Prostate gland (tissue), 2 donors: ENCODE measurements around the gene SLC35G1.

ENCODE experiments used
- POLR2A ChIP-seq: fragments of 450-650 bp; IDR thresholded peaks from one replicate; pipeline ENCODE4 v1.6.1; 2016; ENCODE audit warnings: antibody characterized with exemption, mild to moderate bottlenecking
- TF ChIP-seq, protein P1 (sequence below), 4 experiments: fragments of 200-600 bp in 2 of 4; fragments of 450-650 bp in 2 of 4; sonication (generic) in 2 of 4; IDR thresholded peaks; 1 replicate in 3 of 4; 2 replicates in 1 of 4; pipeline ENCODE4 v1.5.1; 2016 to 2019; ENCODE audit warnings: antibody characterized with exemption in 4 of 4, mild to moderate bottlenecking in 2 of 4, moderate library complexity in 2 of 4

- TF ChIP-seq, protein P1, sequence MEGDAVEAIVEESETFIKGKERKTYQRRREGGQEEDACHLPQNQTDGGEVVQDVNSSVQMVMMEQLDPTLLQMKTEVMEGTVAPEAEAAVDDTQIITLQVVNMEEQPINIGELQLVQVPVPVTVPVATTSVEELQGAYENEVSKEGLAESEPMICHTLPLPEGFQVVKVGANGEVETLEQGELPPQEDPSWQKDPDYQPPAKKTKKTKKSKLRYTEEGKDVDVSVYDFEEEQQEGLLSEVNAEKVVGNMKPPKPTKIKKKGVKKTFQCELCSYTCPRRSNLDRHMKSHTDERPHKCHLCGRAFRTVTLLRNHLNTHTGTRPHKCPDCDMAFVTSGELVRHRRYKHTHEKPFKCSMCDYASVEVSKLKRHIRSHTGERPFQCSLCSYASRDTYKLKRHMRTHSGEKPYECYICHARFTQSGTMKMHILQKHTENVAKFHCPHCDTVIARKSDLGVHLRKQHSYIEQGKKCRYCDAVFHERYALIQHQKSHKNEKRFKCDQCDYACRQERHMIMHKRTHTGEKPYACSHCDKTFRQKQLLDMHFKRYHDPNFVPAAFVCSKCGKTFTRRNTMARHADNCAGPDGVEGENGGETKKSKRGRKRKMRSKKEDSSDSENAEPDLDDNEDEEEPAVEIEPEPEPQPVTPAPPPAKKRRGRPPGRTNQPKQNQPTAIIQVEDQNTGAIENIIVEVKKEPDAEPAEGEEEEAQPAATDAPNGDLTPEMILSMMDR (IDR thresholded peaks at IDR 0.05): no peak
- no peak for TF ChIP-seq POLR2A
Measured at GRCh38 chr10:93861825-93862224, 32.0 kb upstream of the SLC35G1 start.
